Measurements from ENCODE around the gene GYS2. TPM values are rescaled to one million over a fixed set of nuclear protein-coding genes. Genes with fewer than 3 reads are reported as not detected.

The GYS2 gene
- total RNA-seq, 4 donors from 2014 or later, result 0.16 TPM; not detected in 3

DNA sequence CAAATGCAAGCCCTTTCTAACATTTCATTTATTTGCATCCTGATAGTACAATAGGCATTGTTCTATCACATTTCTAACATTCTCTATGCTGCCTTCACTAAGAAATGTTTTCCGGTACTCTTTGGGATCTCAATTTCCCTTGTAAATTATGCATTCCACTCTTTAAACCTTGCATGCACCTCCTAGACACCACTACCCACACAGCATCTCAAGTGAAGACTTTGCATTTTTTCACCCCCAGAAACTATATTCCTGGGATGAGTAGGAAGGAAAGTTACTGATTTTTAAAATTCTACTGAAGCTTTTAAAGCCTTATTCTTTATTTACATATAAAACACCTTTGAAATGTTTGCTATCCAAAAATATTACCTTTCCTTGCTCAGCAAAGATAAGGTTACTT, 27.1 kb downstream of the GYS2 start:
- in situ Hi-C loops (cut with MboI; ENCODE audit: low pct_ligation_motif_present in 1 of 4, low pct_unique_long_range_greater_than_20kb in 1 of 4, low sequenced_read_pairs in 3 of 4), result no loop called here
- TF ChIP-seq EP300 (IDR thresholded peaks at IDR 0.05; ENCODE audit: low read depth), result no peak
- TF ChIP-seq POLR2AphosphoS5 (IDR thresholded peaks at IDR 0.05), result no peak
- TF ChIP-seq POLR2A (IDR thresholded peaks at IDR 0.05), result no peak
- no peak for TF ChIP-seq CTCF (IDR thresholded peaks at IDR 0.05)

GRCh38 chr12:21576431-21576830, 28.2 kb downstream of the GYS2 start:
- intact Hi-C loops (cut with DNase I; ENCODE audit: low total_unique reads), result no loop called here
- in situ Hi-C loops (cut with MboI; ENCODE audit: low pct_ligation_motif_present in 1 of 4, low pct_unique_long_range_greater_than_20kb in 1 of 4, low sequenced_read_pairs in 3 of 4), result no loop called here
- Histone ChIP-seq H3K27ac (no peak overlapping the region), H3K4me3 (no peak overlapping the region), H3K4me1 (no peaks in the 10 kb centered on the region), H3K27me3 (no peaks in the 10 kb centered on the region), H3K9me3 (no peaks in the 10 kb centered on the region), H3K36me3 (no peaks in the 10 kb centered on the region)
- WGBS, 2 donors (ENCODE audit: low coverage in 1 of 2), result 77 to 84% methylated on average over 2 of the region's 2 CpGs
- no peak for DNase-seq
- no peak for TF ChIP-seq POLR2A (IDR thresholded peaks at IDR 0.05)
- no peak for TF ChIP-seq POLR2AphosphoS5 (IDR thresholded peaks at IDR 0.05)
- no peak for TF ChIP-seq EP300 (IDR thresholded peaks at IDR 0.05; ENCODE audit: low read depth)
- TF ChIP-seq CTCF (IDR thresholded peaks at IDR 0.05), result no peak

More for the DNA sequence above, 27.1 kb downstream of the GYS2 start:
- Histone ChIP-seq H3K4me1 (no peaks in the 10 kb centered on the region), H3K27ac (no peak overlapping the region), H3K4me3 (no peak overlapping the region), H3K36me3 (no peaks in the 10 kb centered on the region), H3K27me3 (no peaks in the 10 kb centered on the region), H3K9me3 (no peaks in the 10 kb centered on the region)
- 93 to 97% methylated on average over 1 of the region's 1 CpG for WGBS, 2 donors (ENCODE audit: low coverage in 1 of 2)
- intact Hi-C loops (cut with DNase I; ENCODE audit: low total_unique reads), result no loop called here
- no peak for DNase-seq

GRCh38 chr12:21573733-21574358, 30.8 kb downstream of the GYS2 start:
- WGBS, 2 donors (ENCODE audit: low coverage in 1 of 2), result 79 to 80% methylated on average over 2 to 4 of the region's 4 CpGs
- H3K27me3 ChIP-seq, result no peaks in the 10 kb centered on the region
- intact Hi-C loops (cut with DNase I; ENCODE audit: low total_unique reads), result no loop called here
- DNase-seq, result no peak
- in situ Hi-C loops (cut with MboI; ENCODE audit: low pct_ligation_motif_present in 1 of 4, low pct_unique_long_range_greater_than_20kb in 1 of 4, low sequenced_read_pairs in 3 of 4), result no loop called here
- TF ChIP-seq POLR2A (IDR thresholded peaks at IDR 0.05) (no peak), EP300 (IDR thresholded peaks at IDR 0.05; ENCODE audit: low read depth) (no peak), CTCF (IDR thresholded peaks at IDR 0.05) (no peak), POLR2AphosphoS5 (IDR thresholded peaks at IDR 0.05) (no peak)
- H3K36me3 ChIP-seq, result no peaks in the 10 kb centered on the region
- no peak overlapping the region for H3K4me3 ChIP-seq
- no peak overlapping the region for H3K27ac ChIP-seq
- H3K4me1 ChIP-seq, result no peaks in the 10 kb centered on the region
- no peaks in the 10 kb centered on the region for H3K9me3 ChIP-seq

DNA sequence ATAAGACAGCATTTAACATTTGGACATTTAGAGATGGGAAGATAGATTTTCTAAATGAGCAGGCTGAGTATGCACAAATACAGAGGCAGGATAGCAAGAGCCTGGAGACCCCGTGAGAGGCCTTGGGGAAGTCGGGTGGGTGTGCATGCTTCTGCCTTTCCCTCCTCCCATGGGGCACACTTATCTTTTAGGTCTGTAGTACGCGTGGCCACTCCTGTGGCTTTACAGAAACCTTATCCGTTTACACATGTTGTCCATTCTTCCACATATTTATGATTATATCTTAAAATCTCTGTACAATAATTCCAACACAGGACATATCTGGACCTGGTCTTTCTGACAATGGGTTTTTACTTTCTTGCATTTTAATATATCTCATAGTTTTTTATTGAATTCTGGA, 33.6 kb downstream of the GYS2 start:
- no peaks in the 10 kb centered on the region for H3K36me3 ChIP-seq
- H3K4me1 ChIP-seq, result no peaks in the 10 kb centered on the region
- no peak overlapping the region for H3K4me3 ChIP-seq
- no peak overlapping the region for H3K27ac ChIP-seq
- DNase-seq, result no peak
- no peaks in the 10 kb centered on the region for H3K27me3 ChIP-seq
- in situ Hi-C loops (cut with MboI; ENCODE audit: low pct_ligation_motif_present in 1 of 4, low pct_unique_long_range_greater_than_20kb in 1 of 4, low sequenced_read_pairs in 3 of 4), result no loop called here
- 86% methylated on average over 5 of the region's 5 CpGs for WGBS, 2 donors (ENCODE audit: low coverage in 1 of 2)
- TF ChIP-seq POLR2A (IDR thresholded peaks at IDR 0.05) (no peak), CTCF (IDR thresholded peaks at IDR 0.05) (no peak), EP300 (IDR thresholded peaks at IDR 0.05; ENCODE audit: low read depth) (no peak), POLR2AphosphoS5 (IDR thresholded peaks at IDR 0.05) (no peak)
- intact Hi-C loops (cut with DNase I; ENCODE audit: low total_unique reads), result no loop called here
- H3K9me3 ChIP-seq, result no peaks in the 10 kb centered on the region
